ENCODE measurements around the gene JTB.

- TF ChIP-seq SMC3 (IDR thresholded peaks at IDR 0.05; ENCODE audit: low read depth, low read length) (no peak), CTCF (conservative IDR thresholded peaks at IDR 0.05; ENCODE audit: low read depth, low read length) (no peak), RCOR1 (IDR thresholded peaks at IDR 0.05; ENCODE audit: insufficient replicate concordance, low read length) (no peak), POLR2A (IDR thresholded peaks at IDR 0.05; ENCODE audit: low read depth, low read length) (no peak)
Measured at GRCh38 chr1:154019940-154020339, 42.5 kb upstream of the JTB start.
